Right atrium auricular region (tissue), 2 donors: Measurements from ENCODE around the gene SIRT2. TPM values are rescaled to one million over a fixed set of nuclear protein-coding genes. Genes with fewer than 3 reads are reported as not detected.

Experiments used
- DNase-seq: peaks from one replicate; pipeline ENCODE4 v3.0.0-alpha.2; 2019; ENCODE audit warnings: low spot score
- H3K27ac ChIP-seq, 2 donors: fragments of 200-600 bp; sonication (generic); 1 replicate in 1 of 2; 2 replicates in 1 of 2; pipeline ENCODE4 v1.5.1; 2016 to 2019
- H3K27me3 ChIP-seq, 2 donors: fragments of 200-600 bp; sonication (generic); one replicate each; pipeline versions ENCODE4 v1.5.1 to v1.6.0; 2017 to 2019
- H3K36me3 ChIP-seq: fragments of 200-600 bp; sonication (generic); one replicate; pipeline ENCODE4 v1.5.1; 2016
- H3K4me1 ChIP-seq, 2 donors: fragments of 200-600 bp; sonication (generic); one replicate each; pipeline versions ENCODE4 v1.5.1 to v1.6.0; 2017 to 2019
- H3K4me3 ChIP-seq, 2 donors: fragments of 200-600 bp; sonication (generic); 1 replicate in 1 of 2; 2 replicates in 1 of 2; pipeline ENCODE4 v1.5.1; 2017 to 2019; ENCODE audit warnings: mild to moderate bottlenecking in 1 of 2, moderate library complexity in 1 of 2
- H3K9me3 ChIP-seq, 2 donors: fragments of 200-600 bp; sonication (generic); one replicate each; pipeline ENCODE4 v1.5.1; 2019
- total RNA-seq, 2 donors: library from RNA; depleted of rRNA; stranded (reverse); fragments of >200 nt; gene quantifications; one replicate each; pipeline ENCODE4 v1.1.0, GENCODE V29; 2016
- TF ChIP-seq, protein P1 (sequence below), 2 donors: fragments of 200-600 bp; sonication (generic); IDR thresholded peaks; one replicate each; pipeline ENCODE4 v1.5.1; 2019; ENCODE audit warnings: antibody characterized with exemption in 2 of 2

SIRT2 gene
- total RNA-seq, 2 donors from 2014 or later, result 91.5 to 170 TPM

DNA sequence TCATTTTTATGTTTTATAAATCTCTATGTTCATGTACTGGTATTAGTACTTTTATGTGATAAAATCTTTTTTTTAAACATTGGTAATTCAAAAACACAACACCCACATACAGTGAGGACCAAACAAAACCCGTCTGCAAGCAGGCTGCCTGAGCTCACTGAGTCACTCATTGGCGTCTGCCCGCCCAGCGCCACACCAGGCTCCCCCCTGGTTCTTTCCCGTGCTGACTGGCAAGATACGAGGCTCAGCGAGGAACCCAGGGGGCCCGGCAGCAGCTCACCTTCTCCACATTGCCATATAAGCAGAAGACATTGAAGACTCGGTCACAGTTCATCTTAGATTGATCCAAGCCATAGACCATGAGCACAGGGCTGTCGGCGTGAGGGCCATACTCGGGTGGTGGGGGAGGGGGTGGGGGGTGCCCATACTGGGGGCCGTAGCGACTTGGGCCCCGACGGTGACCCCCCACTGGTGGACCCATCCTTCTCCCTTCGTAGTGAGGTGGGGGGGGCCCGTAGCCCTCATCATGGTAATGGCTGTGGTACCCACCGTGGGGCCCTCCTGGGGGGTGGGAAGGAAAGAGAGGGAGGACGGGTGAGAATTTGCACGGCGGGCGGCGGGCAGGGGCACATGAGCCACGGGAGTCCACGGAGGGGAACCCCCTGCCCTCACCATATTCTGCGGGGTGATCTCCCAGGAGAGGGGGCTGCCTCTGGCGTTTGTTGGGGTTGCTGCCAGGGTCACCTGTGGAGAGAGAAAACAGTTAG, 59.4 kb downstream of the SIRT2 start:
- Histone ChIP-seq H3K27ac (no peak overlapping the region), H3K4me1 (no peaks in the 10 kb centered on the region)

DNA sequence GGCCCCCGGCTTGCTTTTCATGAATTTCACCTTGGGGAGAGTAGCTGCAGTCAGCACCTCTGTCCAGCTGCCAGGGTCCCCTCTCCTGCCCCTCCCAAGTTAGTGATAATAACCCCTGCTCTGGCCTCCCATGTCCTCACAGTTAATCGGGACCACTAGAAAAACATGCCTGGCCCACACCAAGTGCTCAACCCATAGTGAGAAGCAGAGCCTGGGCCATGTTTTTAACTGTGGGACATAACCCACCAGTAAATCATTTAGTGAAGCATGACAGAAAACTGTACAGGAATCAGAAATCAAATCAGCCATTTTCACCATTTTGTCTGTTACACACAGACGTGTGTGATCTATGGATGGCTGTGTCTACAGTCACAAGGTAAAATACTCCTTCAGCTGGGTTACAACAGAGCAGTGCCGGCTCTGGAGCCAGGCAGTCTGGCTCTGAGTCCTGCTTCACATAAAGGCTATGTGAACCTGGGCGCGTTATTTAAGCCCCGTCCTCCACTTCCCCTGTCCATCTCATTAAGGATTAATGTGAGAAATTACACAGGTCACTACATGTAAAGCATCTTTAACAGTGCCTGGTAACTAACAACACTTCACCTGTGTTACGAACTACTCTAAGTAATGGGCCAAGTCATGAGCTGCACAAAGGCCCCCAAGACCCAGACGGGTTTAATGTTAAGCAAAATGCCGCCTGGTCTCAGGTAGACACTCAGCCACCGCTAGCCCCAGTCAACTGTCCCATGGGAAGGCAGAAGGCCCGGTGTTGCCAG, 60.2 kb downstream of the SIRT2 start:
- TF ChIP-seq, protein P1, sequence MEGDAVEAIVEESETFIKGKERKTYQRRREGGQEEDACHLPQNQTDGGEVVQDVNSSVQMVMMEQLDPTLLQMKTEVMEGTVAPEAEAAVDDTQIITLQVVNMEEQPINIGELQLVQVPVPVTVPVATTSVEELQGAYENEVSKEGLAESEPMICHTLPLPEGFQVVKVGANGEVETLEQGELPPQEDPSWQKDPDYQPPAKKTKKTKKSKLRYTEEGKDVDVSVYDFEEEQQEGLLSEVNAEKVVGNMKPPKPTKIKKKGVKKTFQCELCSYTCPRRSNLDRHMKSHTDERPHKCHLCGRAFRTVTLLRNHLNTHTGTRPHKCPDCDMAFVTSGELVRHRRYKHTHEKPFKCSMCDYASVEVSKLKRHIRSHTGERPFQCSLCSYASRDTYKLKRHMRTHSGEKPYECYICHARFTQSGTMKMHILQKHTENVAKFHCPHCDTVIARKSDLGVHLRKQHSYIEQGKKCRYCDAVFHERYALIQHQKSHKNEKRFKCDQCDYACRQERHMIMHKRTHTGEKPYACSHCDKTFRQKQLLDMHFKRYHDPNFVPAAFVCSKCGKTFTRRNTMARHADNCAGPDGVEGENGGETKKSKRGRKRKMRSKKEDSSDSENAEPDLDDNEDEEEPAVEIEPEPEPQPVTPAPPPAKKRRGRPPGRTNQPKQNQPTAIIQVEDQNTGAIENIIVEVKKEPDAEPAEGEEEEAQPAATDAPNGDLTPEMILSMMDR (IDR thresholded peaks at IDR 0.05), result no peak
- no peaks in the 10 kb centered on the region for H3K4me1 ChIP-seq
- H3K27ac ChIP-seq, result no peak overlapping the region
- H3K9me3 ChIP-seq, result no peaks in the 10 kb centered on the region
- no peaks in the 10 kb centered on the region for H3K27me3 ChIP-seq
- no peak overlapping the region for H3K4me3 ChIP-seq
- DNase-seq, result no peak
- H3K36me3 ChIP-seq, result peaks cover 90% of the 10 kb centered on the region

More for the DNA sequence above, 59.4 kb downstream of the SIRT2 start:
- Histone ChIP-seq H3K27me3 (no peaks in the 10 kb centered on the region), H3K36me3 (peaks cover 98% of the 10 kb centered on the region), H3K4me3 (no peak overlapping the region), H3K9me3 (no peaks in the 10 kb centered on the region)
- DNase-seq, result no peak
- TF ChIP-seq, protein P1 (IDR thresholded peaks at IDR 0.05), result no peak

- TF ChIP-seq, protein P1 (IDR thresholded peaks at IDR 0.05), result no peak
- H3K36me3 ChIP-seq, result peaks cover 82% of the 10 kb centered on the region
- no peak for DNase-seq
These were observed 61.0 kb downstream of the SIRT2 start for GRCh38 chr19:38838208-38838985.

GRCh38 chr19:38837656-38838121, 61.7 kb downstream of the SIRT2 start:
- Histone ChIP-seq H3K4me3 (no peak overlapping the region), H3K4me1 (peaks cover 0 to 2% of the 10 kb centered on the region in 2 donors), H3K36me3 (peaks cover 75% of the 10 kb centered on the region), H3K27me3 (no peaks in the 10 kb centered on the region), H3K27ac (no peak overlapping the region), H3K9me3 (no peaks in the 10 kb centered on the region)
- DNase-seq, result no peak
- TF ChIP-seq, protein P1 (IDR thresholded peaks at IDR 0.05), result no peak

More at GRCh38 chr19:38838208-38838985, 61.0 kb downstream of the SIRT2 start:
- Histone ChIP-seq H3K4me3 (no peak overlapping the region), H3K27me3 (no peaks in the 10 kb centered on the region), H3K9me3 (no peaks in the 10 kb centered on the region), H3K4me1 (no peaks in the 10 kb centered on the region), H3K27ac (no peak overlapping the region)

GRCh38 chr19:38836983-38837626, 62.3 kb downstream of the SIRT2 start:
- Histone ChIP-seq H3K27me3 (no peaks in the 10 kb centered on the region), H3K4me1 (peaks cover 0 to 8% of the 10 kb centered on the region in 2 donors), H3K27ac (no peak overlapping the region), H3K36me3 (peaks cover 70% of the 10 kb centered on the region), H3K9me3 (no peaks in the 10 kb centered on the region), H3K4me3 (no peak overlapping the region)
- DNase-seq, result no peak
- TF ChIP-seq, protein P1 (IDR thresholded peaks at IDR 0.05), result no peak
